ENCODE data around the gene GADL1.

Gene GADL1

DNA sequence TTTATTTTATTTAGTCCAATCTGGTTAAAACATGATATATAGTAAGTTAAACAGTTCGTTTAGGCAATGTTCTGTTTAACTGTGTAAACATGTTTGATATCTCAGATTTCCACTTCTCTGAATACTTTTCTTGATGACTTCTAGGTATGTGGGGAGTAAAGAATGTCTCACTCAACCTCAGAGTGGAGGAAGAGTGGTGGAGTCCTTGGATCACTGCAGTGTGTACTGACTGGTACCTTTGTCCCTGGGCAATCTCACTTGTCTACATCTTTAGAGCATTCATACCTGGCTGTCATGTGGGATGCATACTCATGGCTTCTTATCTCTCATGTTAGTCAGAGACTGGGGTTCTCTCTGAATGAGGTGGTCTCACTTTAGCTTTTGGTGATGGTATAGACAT, 15.6 kb downstream of the GADL1 start:
- DNase-seq (ENCODE audit: extremely low read depth, low read depth), result no peak
- TF ChIP-seq, protein P1, sequence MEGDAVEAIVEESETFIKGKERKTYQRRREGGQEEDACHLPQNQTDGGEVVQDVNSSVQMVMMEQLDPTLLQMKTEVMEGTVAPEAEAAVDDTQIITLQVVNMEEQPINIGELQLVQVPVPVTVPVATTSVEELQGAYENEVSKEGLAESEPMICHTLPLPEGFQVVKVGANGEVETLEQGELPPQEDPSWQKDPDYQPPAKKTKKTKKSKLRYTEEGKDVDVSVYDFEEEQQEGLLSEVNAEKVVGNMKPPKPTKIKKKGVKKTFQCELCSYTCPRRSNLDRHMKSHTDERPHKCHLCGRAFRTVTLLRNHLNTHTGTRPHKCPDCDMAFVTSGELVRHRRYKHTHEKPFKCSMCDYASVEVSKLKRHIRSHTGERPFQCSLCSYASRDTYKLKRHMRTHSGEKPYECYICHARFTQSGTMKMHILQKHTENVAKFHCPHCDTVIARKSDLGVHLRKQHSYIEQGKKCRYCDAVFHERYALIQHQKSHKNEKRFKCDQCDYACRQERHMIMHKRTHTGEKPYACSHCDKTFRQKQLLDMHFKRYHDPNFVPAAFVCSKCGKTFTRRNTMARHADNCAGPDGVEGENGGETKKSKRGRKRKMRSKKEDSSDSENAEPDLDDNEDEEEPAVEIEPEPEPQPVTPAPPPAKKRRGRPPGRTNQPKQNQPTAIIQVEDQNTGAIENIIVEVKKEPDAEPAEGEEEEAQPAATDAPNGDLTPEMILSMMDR (IDR thresholded peaks at IDR 0.05; ENCODE audit: low read depth, low read length), result no peak

DNA sequence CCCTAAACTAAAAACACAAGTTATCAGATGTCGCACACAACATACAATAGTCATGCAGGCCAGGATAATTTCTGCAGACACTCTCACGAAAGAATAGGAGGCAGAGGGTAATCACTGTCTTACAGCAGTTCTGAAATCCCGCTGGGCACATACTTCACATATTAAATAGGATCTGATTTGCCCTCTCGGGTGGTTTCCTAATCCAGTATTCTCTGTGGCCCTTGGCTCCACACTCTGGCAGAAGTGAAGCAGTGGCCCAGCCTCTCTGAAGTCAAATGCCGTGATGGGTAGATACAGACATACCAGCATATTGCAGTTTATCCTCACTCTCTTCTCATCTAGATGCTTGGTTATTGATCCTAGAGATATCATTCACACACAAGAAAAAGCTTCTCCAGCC, 19.0 kb downstream of the GADL1 start:
- no peak for DNase-seq (ENCODE audit: extremely low read depth, low read depth)
- TF ChIP-seq, protein P1 (IDR thresholded peaks at IDR 0.05; ENCODE audit: low read depth, low read length), result no peak

DNA sequence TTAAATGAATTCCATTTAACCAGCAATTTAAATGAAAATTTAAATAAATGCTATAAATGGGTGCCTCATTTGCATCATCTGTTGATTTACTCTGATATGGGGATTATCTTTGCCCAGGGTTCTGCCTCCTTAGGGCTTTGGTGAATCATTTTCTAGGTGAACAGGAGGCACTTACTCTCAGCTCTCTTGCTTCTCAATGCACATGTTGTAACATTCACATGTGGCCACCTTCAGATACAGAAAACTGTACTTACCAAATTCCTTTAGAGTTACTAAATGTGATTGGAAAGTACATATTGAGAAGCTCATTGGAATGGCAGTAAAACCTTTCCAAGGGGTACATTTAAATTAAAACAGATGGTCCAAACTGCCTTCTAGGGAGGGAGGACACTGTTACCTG, 20.8 kb downstream of the GADL1 start:
- DNase-seq (ENCODE audit: extremely low read depth, low read depth), result no peak
- TF ChIP-seq, protein P1 (IDR thresholded peaks at IDR 0.05; ENCODE audit: low read depth, low read length), result no peak

DNA sequence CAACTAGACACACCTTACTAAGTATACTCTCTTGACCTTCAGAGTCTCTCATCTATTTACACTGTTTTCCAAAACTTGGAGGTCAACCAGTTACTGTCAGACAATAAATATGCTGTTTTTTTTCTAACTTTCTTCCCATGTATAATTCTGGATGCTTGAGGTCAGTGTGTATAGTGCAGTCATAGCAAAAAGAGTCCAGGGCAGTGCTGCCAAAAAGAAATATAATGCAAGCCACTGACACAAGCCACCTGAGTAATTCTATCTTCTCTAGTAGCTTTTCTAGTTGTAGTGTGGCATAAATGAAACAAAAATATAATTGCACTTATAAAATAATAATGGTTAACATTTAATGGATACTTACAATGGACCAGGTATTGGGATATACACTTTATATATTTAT, 21.6 kb downstream of the GADL1 start:
- TF ChIP-seq, protein P1 (IDR thresholded peaks at IDR 0.05; ENCODE audit: low read depth, low read length), result no peak
- no peak for DNase-seq (ENCODE audit: extremely low read depth, low read depth)

DNA sequence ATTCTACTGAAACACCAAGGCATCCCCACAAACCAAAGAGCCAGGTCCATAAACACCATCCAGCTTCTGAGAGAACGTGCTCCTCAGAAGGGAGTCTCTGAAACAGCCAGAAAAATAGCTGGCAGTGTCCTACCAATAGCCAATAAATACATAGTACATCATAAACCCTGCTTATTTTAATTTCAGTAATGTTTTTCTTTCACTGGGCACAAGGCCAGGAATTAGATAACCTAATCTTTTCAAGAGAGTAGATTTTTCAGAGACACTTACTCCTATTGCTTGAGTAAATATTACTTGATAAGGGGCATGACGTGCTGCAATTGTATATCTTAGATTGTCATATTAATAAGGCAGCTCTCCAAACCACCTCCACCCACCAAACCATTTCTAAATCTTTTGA, 22.7 kb downstream of the GADL1 start:
- no peak for DNase-seq (ENCODE audit: extremely low read depth, low read depth)
- TF ChIP-seq, protein P1 (IDR thresholded peaks at IDR 0.05; ENCODE audit: low read depth, low read length), result no peak

DNA sequence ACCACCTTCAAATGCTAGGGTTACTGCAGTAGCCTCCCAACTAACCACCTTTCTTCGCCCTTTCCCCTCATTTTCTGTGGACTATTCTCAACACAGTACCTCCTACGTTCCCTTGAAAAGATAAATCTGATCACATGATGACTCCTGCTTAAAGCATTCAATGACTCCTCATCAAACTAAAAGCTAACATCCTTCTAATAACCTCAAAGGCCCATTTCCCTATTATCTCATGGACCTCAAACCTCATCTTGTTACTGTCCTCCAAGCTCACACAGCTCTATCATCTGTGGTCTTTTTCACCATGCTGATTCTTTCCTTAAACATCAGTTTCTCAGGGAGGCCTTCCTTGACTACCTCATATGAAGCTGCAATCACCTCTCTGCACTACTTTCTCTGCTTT, 29.6 kb downstream of the GADL1 start:
- no peak for DNase-seq (ENCODE audit: extremely low read depth, low read depth)
- TF ChIP-seq, protein P1 (IDR thresholded peaks at IDR 0.05; ENCODE audit: low read depth, low read length), result no peak

DNA sequence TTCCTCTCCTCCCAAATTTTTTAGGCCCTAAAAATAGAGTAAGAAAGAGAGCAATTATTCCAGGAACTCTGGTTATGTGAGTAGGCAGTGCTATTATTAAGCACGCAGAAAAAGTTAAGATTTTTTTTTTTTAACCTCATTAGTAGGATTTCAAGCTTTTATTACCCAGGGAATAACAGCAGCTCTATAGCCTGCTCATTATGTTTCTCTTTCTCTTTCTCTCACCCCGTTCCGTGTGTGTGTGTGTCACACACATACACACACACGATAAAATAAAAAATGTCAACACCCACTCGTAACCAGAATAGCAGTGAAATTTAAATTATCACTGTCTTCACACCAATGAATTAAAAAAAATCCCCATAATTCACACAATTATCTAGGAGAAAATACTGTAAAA, 30.3 kb downstream of the GADL1 start:
- no peak for DNase-seq (ENCODE audit: extremely low read depth, low read depth)

More for the DNA sequence above, 30.3 kb downstream of the GADL1 start:
- TF ChIP-seq, protein P1 (IDR thresholded peaks at IDR 0.05; ENCODE audit: low read depth, low read length), result no peak
